IMR-90 (cell line): ENCODE results near the gene DIP2B. TPM values are rescaled to one million over a fixed set of nuclear protein-coding genes. Genes with fewer than 3 reads are reported as not detected.

ENCODE experiments used
- ATAC-seq: fragments of 200-7000 bp; cut with Tn5 transposase; 2 replicates; pipeline ENCODE4 v1.9.1; 2020; ENCODE audit warnings: low read depth, mild to moderate bottlenecking, moderate library complexity
- BruUV-seq: library from RNA; stranded (reverse); fragments of 400-500 nt; replicated peaks from 2 replicates; lab custom pipeline; 2021; lab: Mats Ljungman, UMichigan
- CTCF ChIA-PET: fragments of 300-600 bp; formaldehyde crosslinking; extraction: SDS; loops from one replicate; lab custom pipeline; 2021; ENCODE audit warnings: antibody characterized with exemption; lab: Yijun Ruan, JAX
- POLR2A ChIA-PET: fragments of 300-600 bp; sonication (Branson Sonifier 250); formaldehyde crosslinking; loops from one replicate; lab custom pipeline; 2022; ENCODE audit warnings: antibody characterized with exemption; ENCODE audit not compliant: unreplicated experiment; lab: Charles Lee
- DNase-seq: peaks from one replicate; pipeline ENCODE4 v3.0.0; 2013
- H2AFZ ChIP-seq: replicated peaks from 2 replicates; pipeline ENCODE3; 2013; ENCODE audit warnings: low read length, mild to moderate bottlenecking; ENCODE audit not compliant: poor library complexity
- H2AK5ac ChIP-seq: 2 replicates; pipeline ENCODE4 v1.6.1; 2013; ENCODE audit warnings: low read depth, low read length, inconsistent platforms
- H2AK9ac ChIP-seq: replicated peaks from 2 replicates; pipeline ENCODE3; 2013; ENCODE audit warnings: mild to moderate bottlenecking, low read depth, low read length, moderate library complexity; ENCODE audit not compliant: poor library complexity
- H2BK120ac ChIP-seq: 2 replicates; pipeline ENCODE4 v1.6.1; 2013; ENCODE audit warnings: low read depth, low read length, inconsistent platforms
- H2BK15ac ChIP-seq: 3 replicates; pipeline ENCODE4 v1.6.1; 2013; ENCODE audit warnings: low read depth, low read length, inconsistent platforms
- H2BK20ac ChIP-seq: 2 replicates; pipeline ENCODE4 v1.6.1; 2013; ENCODE audit warnings: low read depth, mild to moderate bottlenecking, inconsistent platforms, low read length, moderate library complexity
- H2BK5ac ChIP-seq: 2 replicates; pipeline ENCODE4 v1.6.1; 2013; ENCODE audit warnings: mild to moderate bottlenecking, low read depth, low read length, inconsistent platforms; ENCODE audit not compliant: poor library complexity, severe bottlenecking
- H3K14ac ChIP-seq: replicated peaks from 2 replicates; pipeline ENCODE4 v1.6.1; 2013; ENCODE audit warnings: low read depth, low read length, inconsistent platforms
- H3K18ac ChIP-seq: 2 replicates; pipeline ENCODE4 v1.6.1; 2013; ENCODE audit warnings: low read depth, low read length, control low read depth
- H3K23ac ChIP-seq: 2 replicates; pipeline ENCODE4 v1.6.1; 2013; ENCODE audit warnings: low read depth, low read length, inconsistent platforms
- H3K27ac ChIP-seq: 2 replicates; pipeline ENCODE4 v1.5.1; 2013; ENCODE audit warnings: mild to moderate bottlenecking, control low read depth, low read length; ENCODE audit not compliant: insufficient read depth
- H3K27me3 ChIP-seq: 2 replicates; pipeline ENCODE4 v1.6.1; 2013; ENCODE audit warnings: low read length; ENCODE audit not compliant: control insufficient read depth, insufficient read depth
- H3K36me3 ChIP-seq: 2 replicates; pipeline ENCODE4 v1.6.1; 2013; ENCODE audit warnings: low read length, mixed read lengths; ENCODE audit not compliant: control insufficient read depth, insufficient read depth
- H3K4ac ChIP-seq: 2 replicates; pipeline ENCODE4 v1.6.1; 2013; ENCODE audit warnings: low read depth, low read length, inconsistent platforms
- H3K4me1 ChIP-seq: 2 replicates; pipeline ENCODE4 v1.6.1; 2013; ENCODE audit warnings: low read length, mixed read lengths; ENCODE audit not compliant: control insufficient read depth, insufficient read depth
- H3K4me2 ChIP-seq: 2 replicates; pipeline ENCODE4 v1.6.1; 2013; ENCODE audit warnings: low read depth, mild to moderate bottlenecking, control low read depth, low read length, moderate library complexity
- H3K4me3 ChIP-seq: 2 replicates; pipeline ENCODE4 v1.5.1; 2013; ENCODE audit warnings: low read depth, mild to moderate bottlenecking, control low read depth, low read length, moderate library complexity; ENCODE audit not compliant: insufficient read depth
- H3K56ac ChIP-seq: 2 replicates; pipeline ENCODE4 v1.6.1; 2013; ENCODE audit warnings: low read length, inconsistent platforms; ENCODE audit not compliant: insufficient read depth; ENCODE audit errors: extremely low read depth
- H3K79me1 ChIP-seq, 2 experiments: 2 replicates each; pipeline ENCODE4 v1.6.1; 2013; ENCODE audit warnings: low read length in 2 of 2, inconsistent platforms in 1 of 2, low read depth in 1 of 2
- H3K9ac ChIP-seq: 2 replicates; pipeline ENCODE4 v1.6.1; 2013; ENCODE audit warnings: low read depth, low read length, control low read depth
- H3K9me1 ChIP-seq: 2 replicates; pipeline ENCODE4 v1.6.1; 2013; ENCODE audit warnings: low read length, inconsistent platforms; ENCODE audit not compliant: insufficient read depth
- H3K9me3 ChIP-seq: 2 replicates; pipeline ENCODE4 v1.6.1; 2013; ENCODE audit warnings: low read length; ENCODE audit not compliant: control insufficient read depth, insufficient read depth
- H4K20me1 ChIP-seq: 2 replicates; pipeline ENCODE4 v1.6.1; 2013; ENCODE audit warnings: low read length, inconsistent platforms; ENCODE audit not compliant: insufficient read depth
- H4K5ac ChIP-seq: 2 replicates; pipeline ENCODE4 v1.6.1; 2013; ENCODE audit warnings: mild to moderate bottlenecking, low read depth, low read length, control low read depth
- H4K8ac ChIP-seq, 2 experiments: 2 replicates each; pipeline ENCODE4 v1.6.1; 2013; ENCODE audit warnings: low read depth in 2 of 2, low read length in 2 of 2, control low read depth in 1 of 2, inconsistent platforms in 1 of 2
- H4K91ac ChIP-seq: 2 replicates; pipeline ENCODE4 v1.6.1; 2013; ENCODE audit warnings: low read depth, low read length, inconsistent platforms; ENCODE audit not compliant: insufficient read depth
- BHLHE40 ChIP-seq: fragments of 150-350 bp; IDR thresholded peaks from 2 replicates; pipeline ENCODE4 v1.6.1; 2016; ENCODE audit warnings: mild to moderate bottlenecking, low read depth, low read length
- FOS ChIP-seq: fragments of 150-350 bp; IDR thresholded peaks from 2 replicates; pipeline ENCODE4 v1.6.1; 2016; ENCODE audit warnings: low read depth, low read length
- MAFK ChIP-seq: IDR thresholded peaks from 2 replicates; pipeline ENCODE4 v1.6.1; 2012; ENCODE audit warnings: low read depth, low read length, improper control_type of control experiment
- MAZ ChIP-seq: IDR thresholded peaks from 2 replicates; pipeline ENCODE4 v1.6.1; 2012; ENCODE audit warnings: low read depth, mild to moderate bottlenecking, low read length, improper control_type of control experiment, moderate library complexity, borderline replicate concordance
- MXI1 ChIP-seq: IDR thresholded peaks from 2 replicates; pipeline ENCODE4 v1.6.1; 2012; ENCODE audit warnings: low read depth, mild to moderate bottlenecking, low read length, moderate library complexity, borderline replicate concordance
- NFE2L2 ChIP-seq: fragments of 150-350 bp; IDR thresholded peaks from 2 replicates; pipeline ENCODE4 v1.6.1; 2016; ENCODE audit warnings: low read depth, mild to moderate bottlenecking, low read length
- RAD21 ChIP-seq: IDR thresholded peaks from 2 replicates; pipeline ENCODE4 v1.6.1; 2012; ENCODE audit warnings: low read length, improper control_type of control experiment
- RCOR1 ChIP-seq: IDR thresholded peaks from 2 replicates; pipeline ENCODE4 v1.6.1; 2012; ENCODE audit warnings: mild to moderate bottlenecking, low read length, improper control_type of control experiment; ENCODE audit not compliant: insufficient replicate concordance
- SMC3 ChIP-seq: fragments of 150-350 bp; IDR thresholded peaks from 2 replicates; pipeline ENCODE4 v1.6.1; 2016; ENCODE audit warnings: low read depth, mild to moderate bottlenecking, antibody characterized with exemption, low read length, moderate library complexity
- USF2 ChIP-seq: fragments of 150-350 bp; IDR thresholded peaks from 2 replicates; pipeline ENCODE4 v1.6.1; 2017; ENCODE audit warnings: mild to moderate bottlenecking, antibody characterized with exemption, low read length, low read depth
- WGBS, 2 experiments: methylation state at CpG; one replicate each; pipeline versions ENCODE4 v1.1.5 to v1.1.7; 2013; ENCODE audit warnings: missing lambda C conversion rate in 2 of 2; ENCODE audit not compliant: insufficient read length in 1 of 2; ENCODE audit errors: extremely low coverage in 2 of 2; 5-methylcytosine and 5-hydroxymethylcytosine counted together
- dilution Hi-C: fragments of 300-500 bp; cut with HindIII; formaldehyde crosslinking; loops from one replicate; pipeline ENCODE4 v1.14.3; 2018; ENCODE audit warnings: low sequenced_read_pairs; ENCODE audit not compliant: unreplicated experiment
- in situ Hi-C: fragments of 300-500 bp; cut with MboI; formaldehyde crosslinking; loops from 3 replicates; pipeline ENCODE4 v1.14.3; 2019; ENCODE audit warnings: low sequenced_read_pairs, inconsistent platforms, mixed read lengths
- intact Hi-C: fragments of 100-400 bp; cut with micrococcal nuclease; formaldehyde crosslinking; loops from 2 replicates; pipeline ENCODE4 v1.10.0; 2022
- polyA plus RNA-seq, 3 experiments: library from polyadenylated mRNA; depleted of rRNA; stranded (reverse); fragments of >200 nt; gene quantifications; 2 replicates each; pipeline ENCODE4 v1.2.3, GENCODE V29; 2012; ENCODE audit warnings: low replicate concordance in 1 of 3
- total RNA-seq: library from RNA; depleted of rRNA; stranded (reverse); fragments of >200 nt; gene quantifications from 2 replicates; pipeline ENCODE4 v1.2.3, GENCODE V29; 2012
- TF ChIP-seq, protein P1 (sequence below): fragments of 150-350 bp; IDR thresholded peaks from 2 replicates; pipeline ENCODE4 v1.6.1; 2016; ENCODE audit warnings: low read depth, mild to moderate bottlenecking, low read length, moderate library complexity, borderline replicate concordance
- TF ChIP-seq, protein P2 (sequence below): conservative IDR thresholded peaks from 2 replicates; pipeline ENCODE4 v1.5.1; 2012; ENCODE audit warnings: mild to moderate bottlenecking, low read depth, low read length, improper control_type of control experiment

DIP2B gene
- total and polyA plus RNA-seq, 2 of the 4 experiments (the other 2 are of a cell fraction): 7.7 to 12.9 TPM

DNA sequence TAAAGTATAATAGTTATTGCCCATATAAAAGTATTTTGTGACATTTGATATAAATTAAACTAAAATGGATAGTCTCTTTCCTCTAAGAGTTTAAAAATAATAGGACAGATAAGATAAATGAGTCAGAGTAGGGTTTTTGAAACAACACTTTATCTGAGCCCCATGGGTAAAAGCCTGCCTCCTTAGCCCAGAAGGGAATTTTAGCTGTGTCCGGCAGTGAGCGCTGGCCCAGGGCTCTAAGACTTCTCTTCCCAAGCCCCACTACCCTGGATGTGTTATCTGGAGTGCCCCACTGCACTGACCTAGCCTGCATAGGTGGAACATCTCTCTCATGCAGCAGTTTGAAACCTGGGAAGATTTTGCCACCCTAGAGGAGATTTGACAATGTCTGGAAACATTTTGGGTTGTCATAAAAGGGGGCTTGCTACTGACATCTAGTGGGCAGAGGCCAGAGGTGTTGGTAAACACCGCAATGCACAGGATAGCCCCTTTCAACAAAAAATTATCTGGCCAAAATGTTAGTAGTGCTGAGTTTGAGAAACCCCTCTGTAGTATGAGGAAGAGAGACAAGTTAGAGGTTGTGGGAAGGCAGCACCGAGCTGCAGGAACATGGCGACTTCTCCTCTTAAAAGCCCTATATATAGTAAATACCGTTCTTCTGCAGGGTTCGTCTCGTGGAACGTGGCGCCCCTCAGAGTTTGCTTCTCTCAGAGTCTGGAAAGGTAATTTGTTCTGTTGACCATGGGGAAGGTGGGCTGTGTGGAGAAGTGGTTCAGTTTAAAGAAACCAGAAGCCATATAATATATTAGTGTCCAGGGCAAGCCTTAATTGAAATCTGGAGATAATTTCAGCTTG, 229.9 kb downstream of the DIP2B start:
- dilution Hi-C loops (no loop called here), intact Hi-C loops (loop anchor here (2.0 kb wide), 1 partner anchor 230 kb away; the partner anchor contains the start of gene DIP2B), in situ Hi-C loops (no loop called here)
- 60% methylated on average over 2 of the region's 10 CpGs; no CpG with 5 or more reads in 1 of the 2 experiments for WGBS, 2 experiments
- H4K91ac ChIP-seq: no peak overlapping the region
- no peak overlapping the region for H2BK20ac ChIP-seq
- peaks cover 26% of the 10 kb centered on the region for H3K36me3 ChIP-seq
- TF ChIP-seq, protein P1, sequence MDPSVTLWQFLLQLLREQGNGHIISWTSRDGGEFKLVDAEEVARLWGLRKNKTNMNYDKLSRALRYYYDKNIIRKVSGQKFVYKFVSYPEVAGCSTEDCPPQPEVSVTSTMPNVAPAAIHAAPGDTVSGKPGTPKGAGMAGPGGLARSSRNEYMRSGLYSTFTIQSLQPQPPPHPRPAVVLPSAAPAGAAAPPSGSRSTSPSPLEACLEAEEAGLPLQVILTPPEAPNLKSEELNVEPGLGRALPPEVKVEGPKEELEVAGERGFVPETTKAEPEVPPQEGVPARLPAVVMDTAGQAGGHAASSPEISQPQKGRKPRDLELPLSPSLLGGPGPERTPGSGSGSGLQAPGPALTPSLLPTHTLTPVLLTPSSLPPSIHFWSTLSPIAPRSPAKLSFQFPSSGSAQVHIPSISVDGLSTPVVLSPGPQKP: no peak
- TF ChIP-seq, protein P2, sequence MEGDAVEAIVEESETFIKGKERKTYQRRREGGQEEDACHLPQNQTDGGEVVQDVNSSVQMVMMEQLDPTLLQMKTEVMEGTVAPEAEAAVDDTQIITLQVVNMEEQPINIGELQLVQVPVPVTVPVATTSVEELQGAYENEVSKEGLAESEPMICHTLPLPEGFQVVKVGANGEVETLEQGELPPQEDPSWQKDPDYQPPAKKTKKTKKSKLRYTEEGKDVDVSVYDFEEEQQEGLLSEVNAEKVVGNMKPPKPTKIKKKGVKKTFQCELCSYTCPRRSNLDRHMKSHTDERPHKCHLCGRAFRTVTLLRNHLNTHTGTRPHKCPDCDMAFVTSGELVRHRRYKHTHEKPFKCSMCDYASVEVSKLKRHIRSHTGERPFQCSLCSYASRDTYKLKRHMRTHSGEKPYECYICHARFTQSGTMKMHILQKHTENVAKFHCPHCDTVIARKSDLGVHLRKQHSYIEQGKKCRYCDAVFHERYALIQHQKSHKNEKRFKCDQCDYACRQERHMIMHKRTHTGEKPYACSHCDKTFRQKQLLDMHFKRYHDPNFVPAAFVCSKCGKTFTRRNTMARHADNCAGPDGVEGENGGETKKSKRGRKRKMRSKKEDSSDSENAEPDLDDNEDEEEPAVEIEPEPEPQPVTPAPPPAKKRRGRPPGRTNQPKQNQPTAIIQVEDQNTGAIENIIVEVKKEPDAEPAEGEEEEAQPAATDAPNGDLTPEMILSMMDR: peak; percentile 53
- TF ChIP-seq MAZ (no peak), FOS (no peak), MXI1 (no peak), MAFK (no peak), SMC3 (peak; percentile 35), RAD21 (peak; percentile 66), RCOR1 (no peak), USF2 (no peak), NFE2L2 (no peak), BHLHE40 (no peak)
- H3K9me1 ChIP-seq: no peaks in the 10 kb centered on the region; the same call in 1 of the 2 replicates
- BruUV-seq: no TSS peak
- no peak overlapping the region for H2BK15ac ChIP-seq
- no peak overlapping the region for H3K18ac ChIP-seq
- no peak overlapping the region for H3K4ac ChIP-seq
- H3K27ac ChIP-seq: no peak overlapping the region
- no peak overlapping the region for H3K14ac ChIP-seq
- H2BK5ac ChIP-seq: no peak overlapping the region
- H4K20me1 ChIP-seq: no peaks in the 10 kb centered on the region
- H3K23ac ChIP-seq: no peak overlapping the region
- DNase-seq: peak; percentile 33
- no peak overlapping the region for H3K9ac ChIP-seq
- no peak overlapping the region for H2AK9ac ChIP-seq
- H3K27me3 ChIP-seq: no peaks in the 10 kb centered on the region
- H4K5ac ChIP-seq: no peak overlapping the region
- H3K4me3 ChIP-seq: no peak overlapping the region
- H3K9me3 ChIP-seq: no peaks in the 10 kb centered on the region
- H3K4me1 ChIP-seq: peaks cover 6% of the 10 kb centered on the region
- no peak overlapping the region for H2BK120ac ChIP-seq
- H2AK5ac ChIP-seq: peak overlapping the region; percentile 17
- 0 out of 4 replicates have a peak, but pooled peaks cover 0 to 3% of the 10 kb centered on the region in 2 experiments for H3K79me1 ChIP-seq
- H4K8ac ChIP-seq: no peak overlapping the region
- ChIA-PET POLR2A (no interaction called here), CTCF (interaction anchor here (0.6 kb wide), 1 partner anchor 86 kb away, joined by 4 read pairs; no protein-coding TSS in a partner anchor)
- peak; percentile 44; the same call in 1 of the 2 replicates for ATAC-seq
- no peak overlapping the region for H3K4me2 ChIP-seq
- peak overlapping the region; percentile 9 for H2AFZ ChIP-seq
- no peak overlapping the region for H3K56ac ChIP-seq
